ENCODE measurements around the gene PRKCH. TPM values are rescaled to one million over a fixed set of nuclear protein-coding genes. Genes with fewer than 3 reads are reported as not detected.

The PRKCH gene
- total RNA-seq, 1 donor from 2014 or later, result 19.1 TPM

- Mint-ChIP-seq H3K27me3 (no peaks in the 10 kb centered on the region), H3K4me1 (ENCODE audit: unreplicated experiment) (peaks cover 9% of the 10 kb centered on the region)
- no peak for DNase-seq (ENCODE audit: extremely low spot score, unreplicated experiment)
Measured at GRCh38 chr14:61491876-61492434, 170.6 kb downstream of the PRKCH start.

DNA sequence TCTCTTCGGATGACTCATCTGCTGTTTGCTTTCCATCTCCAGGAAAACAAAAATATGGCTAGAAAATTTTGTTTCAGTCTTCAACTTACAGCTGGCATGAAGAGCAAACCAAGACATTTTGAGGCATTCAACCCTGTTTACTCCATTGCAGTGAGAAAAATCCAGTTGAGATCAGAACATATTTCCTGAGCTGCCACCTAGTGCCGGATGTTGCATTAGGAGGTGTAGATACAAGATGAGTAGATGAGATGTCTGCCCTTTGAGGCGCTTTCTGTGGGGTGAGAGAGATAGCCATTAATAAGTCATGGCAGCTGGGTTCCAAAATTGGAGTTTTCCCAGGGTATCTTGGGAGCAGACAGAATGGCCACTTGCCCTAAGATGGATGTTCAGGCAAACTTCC is 171.1 kb downstream of the PRKCH start:
- Mint-ChIP-seq H3K4me3 (no peak overlapping the region), H3K27me3 (no peaks in the 10 kb centered on the region), H3K9me3 (no peaks in the 10 kb centered on the region), H3K27ac (no peak overlapping the region), H3K36me3 (no peaks in the 10 kb centered on the region), H3K4me1 (ENCODE audit: unreplicated experiment) (peaks cover 9% of the 10 kb centered on the region)
- no peak for TF ChIP-seq CTCF (conservative IDR thresholded peaks at IDR 0.05)
- DNase-seq (ENCODE audit: extremely low spot score, unreplicated experiment), result no peak

More at GRCh38 chr14:61491876-61492434, 170.6 kb downstream of the PRKCH start:
- no peak overlapping the region for H3K27ac Mint-ChIP-seq
- H3K36me3 Mint-ChIP-seq, result no peaks in the 10 kb centered on the region
- no peak overlapping the region for H3K4me3 Mint-ChIP-seq
- TF ChIP-seq CTCF (conservative IDR thresholded peaks at IDR 0.05), result no peak
- no peaks in the 10 kb centered on the region for H3K9me3 Mint-ChIP-seq

DNA sequence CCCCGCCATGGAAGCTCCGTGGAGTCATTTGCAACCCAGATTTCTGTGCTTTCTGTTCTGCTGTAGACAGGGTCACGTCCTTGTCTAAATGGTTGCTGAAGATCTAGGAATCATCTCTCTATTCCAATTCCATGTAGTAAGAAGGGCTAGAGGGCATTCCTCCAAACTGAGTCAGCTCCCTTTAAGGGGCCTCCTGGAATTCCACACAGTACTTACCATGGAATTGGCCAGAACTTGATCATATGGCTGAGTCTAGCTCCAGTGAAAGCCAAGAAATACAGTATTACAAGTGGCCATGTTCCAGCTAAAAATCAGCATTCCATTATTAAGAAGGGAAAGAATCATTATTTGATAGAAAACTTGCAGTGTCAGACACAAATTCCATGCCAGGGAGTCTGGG is 171.9 kb downstream of the PRKCH start:
- H3K4me1 Mint-ChIP-seq (ENCODE audit: unreplicated experiment), result peaks cover 9% of the 10 kb centered on the region
- no peaks in the 10 kb centered on the region for H3K36me3 Mint-ChIP-seq
- no peak for TF ChIP-seq CTCF (conservative IDR thresholded peaks at IDR 0.05)
- H3K27me3 Mint-ChIP-seq, result no peaks in the 10 kb centered on the region
- H3K9me3 Mint-ChIP-seq, result no peaks in the 10 kb centered on the region
- DNase-seq (ENCODE audit: extremely low spot score, unreplicated experiment), result no peak
- H3K27ac Mint-ChIP-seq, result no peak overlapping the region
- no peak overlapping the region for H3K4me3 Mint-ChIP-seq

DNA sequence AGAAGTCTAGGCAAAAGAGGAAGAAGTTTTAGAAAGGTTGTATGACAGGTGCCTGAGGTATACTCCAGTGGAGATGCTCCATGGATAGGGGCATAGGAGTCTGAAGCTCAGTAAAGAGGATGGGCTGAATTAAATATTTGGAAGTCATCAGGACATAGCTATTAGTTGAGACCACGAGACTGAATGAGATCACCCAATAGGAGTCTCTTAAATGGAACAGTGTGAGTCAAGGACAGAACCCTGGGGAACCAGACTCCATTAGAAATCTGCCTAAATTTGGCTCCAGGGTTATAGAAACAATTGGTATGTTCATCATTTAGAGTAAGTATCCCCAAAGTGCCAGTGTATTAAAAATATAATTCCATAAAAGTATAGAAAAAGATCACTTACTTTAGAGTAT is 172.6 kb downstream of the PRKCH start:
- Mint-ChIP-seq H3K4me3 (no peak overlapping the region), H3K4me1 (ENCODE audit: unreplicated experiment) (peaks cover 5% of the 10 kb centered on the region), H3K27ac (no peak overlapping the region), H3K27me3 (no peaks in the 10 kb centered on the region), H3K9me3 (no peaks in the 10 kb centered on the region), H3K36me3 (no peaks in the 10 kb centered on the region)
- no peak for DNase-seq (ENCODE audit: extremely low spot score, unreplicated experiment)
- no peak for TF ChIP-seq CTCF (conservative IDR thresholded peaks at IDR 0.05)

- no peak for DNase-seq (ENCODE audit: extremely low spot score, unreplicated experiment)
- no peaks in the 10 kb centered on the region for H3K9me3 Mint-ChIP-seq
- no peaks in the 10 kb centered on the region for H3K27me3 Mint-ChIP-seq
- no peak overlapping the region for H3K4me3 Mint-ChIP-seq
- peaks cover 5% of the 10 kb centered on the region for H3K4me1 Mint-ChIP-seq (ENCODE audit: unreplicated experiment)
- no peak for TF ChIP-seq CTCF (conservative IDR thresholded peaks at IDR 0.05)
- no peak overlapping the region for H3K27ac Mint-ChIP-seq
- H3K36me3 Mint-ChIP-seq, result no peaks in the 10 kb centered on the region
Measured at GRCh38 chr14:61495809-61496208, 174.4 kb downstream of the PRKCH start.

- no peak overlapping the region for H3K27ac Mint-ChIP-seq
- H3K9me3 Mint-ChIP-seq, result no peaks in the 10 kb centered on the region
- no peak overlapping the region for H3K4me3 Mint-ChIP-seq
- DNase-seq (ENCODE audit: extremely low spot score, unreplicated experiment), result no peak
- H3K4me1 Mint-ChIP-seq (ENCODE audit: unreplicated experiment), result peaks cover 13% of the 10 kb centered on the region
- H3K27me3 Mint-ChIP-seq, result no peaks in the 10 kb centered on the region
- TF ChIP-seq CTCF (conservative IDR thresholded peaks at IDR 0.05), result no peak
- no peaks in the 10 kb centered on the region for H3K36me3 Mint-ChIP-seq
Measured at GRCh38 chr14:61498303-61498702, 176.9 kb downstream of the PRKCH start.

Data from type B pancreatic cell (in vitro differentiated cells).